Right lobe of liver (tissue), 6 donors: ENCODE measurements around the gene STAG2. TPM values are rescaled to one million over a fixed set of nuclear protein-coding genes. Genes with fewer than 3 reads are reported as not detected.

Source experiments
- ATAC-seq, 4 donors: fragments of 200-7000 bp; cut with Tn5 transposase; one replicate each; pipeline ENCODE4 v1.9.1; 2020; ENCODE audit warnings: mild to moderate bottlenecking in 4 of 4, moderate library complexity in 4 of 4
- DNase-seq, 3 donors: peaks; one replicate each; pipeline ENCODE4 v3.0.0-alpha.2; 2020
- H3K27ac ChIP-seq, 3 donors: fragments of 200-600 bp; one replicate each; pipeline ENCODE4 v1.8.0; 2022
- H3K27me3 ChIP-seq, 2 donors: fragments of 200-600 bp; one replicate each; pipeline ENCODE4 v1.8.0; 2022
- H3K36me3 ChIP-seq, 4 donors: fragments of 200-600 bp; sonication (generic) in 1 of 4; one replicate each; pipeline versions ENCODE4 v1.5.1 to v1.8.0; 2017 to 2022; ENCODE audit warnings: control low read depth in 1 of 4
- H3K4me1 ChIP-seq, 4 donors: fragments of 200-600 bp; sonication (generic) in 1 of 4; one replicate each; pipeline versions ENCODE4 v1.5.1 to v1.8.0; 2017 to 2022; ENCODE audit warnings: control low read depth in 1 of 4
- H3K4me3 ChIP-seq, 3 donors: fragments of 200-600 bp; one replicate each; pipeline ENCODE4 v1.8.0; 2022
- H3K9me3 ChIP-seq, 4 donors: fragments of 200-600 bp; sonication (generic) in 1 of 4; one replicate each; pipeline versions ENCODE4 v1.5.1 to v1.8.0; 2017 to 2022; ENCODE audit warnings: control low read depth in 1 of 4
- CTCF ChIP-seq, 4 donors: fragments of 200-600 bp in 3 of 4; fragments of 450-650 bp in 1 of 4; IDR thresholded peaks; one replicate each; pipeline versions ENCODE4 v1.5.1 to v1.8.0; 2016 to 2022; ENCODE audit warnings: antibody characterized with exemption in 4 of 4, mild to moderate bottlenecking in 2 of 4
- POLR2A ChIP-seq: fragments of 450-650 bp; IDR thresholded peaks from one replicate; pipeline ENCODE4 v1.6.1; 2017; ENCODE audit warnings: antibody characterized with exemption, mild to moderate bottlenecking
- WGBS: methylation state at CpG from one replicate; pipeline ENCODE4 v1.1.6; 2018; ENCODE audit warnings: low coverage, low lambda C conversion rate; ENCODE audit not compliant: insufficient coverage; ENCODE audit errors: missing lambda C conversion rate; 5-methylcytosine and 5-hydroxymethylcytosine counted together
- intact Hi-C, 2 donors: fragments of 100-400 bp; cut with DNase I; formaldehyde crosslinking; loops; one replicate each; pipeline versions ENCODE4 v1.11.2 to v1.14.1; 2022
- total RNA-seq, 6 experiments: library from RNA; depleted of rRNA in 2 of 6; stranded (reverse); fragments of >200 nt in 2 of 6; fragmentation: NEBNext Ultra II Directional in 3 of 6; extraction: Animal tissue kit (Norgen Biotek cat#: 25700) in 3 of 6; gene quantifications; one replicate each; pipeline versions ENCODE4 v1.1.0 to v1.2.4, GENCODE V29; 2016 to 2023
- donor health status: DM: no; HTN: yes; CAD: no.
- donor health status: DM: no; HTN: no; CAD: no.
- donor health status: DM: no; HTN: no; CAD: no.
- donor health status: DM: no; HTN: yes; CAD: no.
- donor health status: DM: no; HTN: yes; CAD: no.

The STAG2 gene
- total RNA-seq, 6 experiments from 2014 or later: 17.1 to 27.5 (median 23.9) TPM

DNA sequence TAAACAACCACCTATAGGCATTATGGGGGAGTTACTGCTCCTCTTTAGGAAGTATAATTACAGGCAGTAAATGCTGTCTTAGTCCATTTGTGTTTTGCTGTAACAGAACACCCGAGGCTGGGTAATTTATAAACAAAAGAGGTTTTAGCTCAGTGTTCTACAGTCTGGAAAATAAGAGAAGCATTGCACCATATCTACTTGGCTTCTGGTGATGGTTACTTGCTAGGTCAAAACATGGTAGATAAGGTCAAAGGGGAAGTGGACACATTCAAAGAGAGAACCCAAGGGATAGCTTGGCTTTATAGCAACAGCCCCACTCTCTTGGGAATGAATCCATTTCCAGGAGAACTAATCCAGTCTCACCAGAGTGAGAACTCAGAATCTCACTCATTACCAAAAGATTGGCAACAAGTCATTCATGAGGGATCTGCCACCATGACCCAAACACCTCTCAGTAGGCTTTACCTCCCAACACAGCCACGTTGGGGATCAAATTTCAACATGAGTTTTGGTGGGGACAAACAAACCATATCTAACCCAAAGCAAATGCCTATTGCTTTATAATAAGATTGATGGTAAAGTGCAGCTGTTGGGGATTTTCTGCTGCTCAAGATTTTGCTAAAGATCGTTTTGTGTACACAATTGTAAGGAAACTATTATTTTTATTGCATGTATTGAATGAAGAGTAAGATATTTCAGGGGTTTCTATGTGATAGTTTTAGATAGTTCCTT, 32.6 kb downstream of the STAG2 start:
- H3K27me3 ChIP-seq: no peaks in the 10 kb centered on the region
- TF ChIP-seq CTCF (IDR thresholded peaks at IDR 0.05): no peak
- TF ChIP-seq POLR2A: no peak
- no peaks in the 10 kb centered on the region for H3K9me3 ChIP-seq
- 18% methylated on average over 3 of the region's 3 CpGs for WGBS
- ATAC-seq (no peak), DNase-seq (no peak)
- no peaks in the 10 kb centered on the region for H3K4me1 ChIP-seq
- no peak overlapping the region for H3K4me3 ChIP-seq
- H3K27ac ChIP-seq: no peak overlapping the region
- intact Hi-C loops: no loop called here
- H3K36me3 ChIP-seq: no peaks in the 10 kb centered on the region

- Histone ChIP-seq H3K36me3 (no peaks in the 10 kb centered on the region), H3K27ac (no peak overlapping the region), H3K27me3 (no peaks in the 10 kb centered on the region), H3K4me1 (no peaks in the 10 kb centered on the region), H3K9me3 (no peaks in the 10 kb centered on the region), H3K4me3 (no peak overlapping the region)
- ATAC-seq (no peak), DNase-seq (no peak)
- TF ChIP-seq CTCF (IDR thresholded peaks at IDR 0.05) (no peak), POLR2A (no peak)
- 58% methylated on average over 7 of the region's 7 CpGs for WGBS
- intact Hi-C loops: no loop called here
Observed at GRCh38 chrX:123994730-123995129, 33.2 kb downstream of the STAG2 start.

DNA sequence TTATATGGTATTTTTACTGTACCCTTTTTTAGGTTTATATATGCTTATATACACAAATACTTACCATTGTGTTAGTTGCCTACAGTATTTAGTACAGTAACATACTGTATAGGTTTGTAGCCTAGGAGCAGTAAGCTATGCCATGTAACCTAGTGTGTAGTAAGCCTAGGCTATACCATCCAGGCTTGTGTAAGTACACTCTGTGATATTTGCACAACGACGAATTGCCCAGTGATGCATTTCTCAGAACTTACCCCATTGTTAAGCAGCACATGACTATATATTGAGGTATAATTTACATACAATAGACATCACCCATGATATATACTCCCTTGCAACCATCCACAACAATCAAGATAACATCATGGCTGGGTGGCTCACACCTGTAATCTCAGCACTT, 40.1 kb downstream of the STAG2 start:
- ATAC-seq (no peak), DNase-seq (no peak)
- H3K27ac ChIP-seq: no peak overlapping the region
- intact Hi-C loops: no loop called here
- no peak overlapping the region for H3K4me3 ChIP-seq
- H3K4me1 ChIP-seq: no peaks in the 10 kb centered on the region
- TF ChIP-seq CTCF (IDR thresholded peaks at IDR 0.05): no peak
- no peak for TF ChIP-seq POLR2A
- 67% methylated on average over 2 of the region's 2 CpGs for WGBS
- H3K36me3 ChIP-seq: no peaks in the 10 kb centered on the region
- no peaks in the 10 kb centered on the region for H3K9me3 ChIP-seq
- H3K27me3 ChIP-seq: no peaks in the 10 kb centered on the region

DNA sequence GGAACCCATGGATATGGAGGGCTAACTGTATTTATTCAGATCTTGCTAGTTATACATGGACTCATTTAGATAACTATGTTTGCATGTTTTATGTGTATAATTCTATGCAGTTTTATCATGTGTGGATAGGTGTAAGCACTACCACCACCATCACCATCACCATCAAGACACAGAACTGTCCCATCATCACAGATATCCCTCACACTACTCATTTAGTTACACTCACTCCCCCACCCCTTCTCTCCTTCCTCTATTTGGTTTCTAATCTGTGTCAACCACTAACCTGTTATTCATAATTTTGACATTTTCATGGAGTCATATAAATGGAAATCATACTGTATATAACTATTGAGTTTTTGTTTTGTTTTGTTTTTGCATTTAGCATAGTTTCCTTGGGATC, 43.7 kb downstream of the STAG2 start:
- Histone ChIP-seq H3K9me3 (no peaks in the 10 kb centered on the region), H3K27ac (no peak overlapping the region), H3K36me3 (no peaks in the 10 kb centered on the region), H3K4me3 (no peak overlapping the region), H3K27me3 (no peaks in the 10 kb centered on the region), H3K4me1 (no peaks in the 10 kb centered on the region)
- intact Hi-C loops: no loop called here
- DNase-seq: no peak
- no peak for ATAC-seq
- no peak for TF ChIP-seq CTCF (IDR thresholded peaks at IDR 0.05)
- no peak for TF ChIP-seq POLR2A

- no peak for DNase-seq
- TF ChIP-seq POLR2A (no peak), CTCF (IDR thresholded peaks at IDR 0.05) (no peak)
- Histone ChIP-seq H3K27ac (no peak overlapping the region), H3K4me1 (peaks cover 0 to 6% (median 0%) of the 10 kb centered on the region in 4 donors), H3K9me3 (no peaks in the 10 kb centered on the region), H3K27me3 (no peaks in the 10 kb centered on the region), H3K4me3 (no peak overlapping the region), H3K36me3 (no peaks in the 10 kb centered on the region)
- no peak for ATAC-seq
- intact Hi-C loops: no loop called here
- 61% methylated on average over 3 of the region's 3 CpGs for WGBS
Observed at GRCh38 chrX:124010157-124010556, 48.7 kb downstream of the STAG2 start.
